ENCODE data around the gene NRXN3. TPM values are rescaled to one million over a fixed set of nuclear protein-coding genes. Genes with fewer than 3 reads are reported as not detected.

Gene NRXN3
- total RNA-seq, 1 donor from 2014 or later, result 5.9 TPM

DNA sequence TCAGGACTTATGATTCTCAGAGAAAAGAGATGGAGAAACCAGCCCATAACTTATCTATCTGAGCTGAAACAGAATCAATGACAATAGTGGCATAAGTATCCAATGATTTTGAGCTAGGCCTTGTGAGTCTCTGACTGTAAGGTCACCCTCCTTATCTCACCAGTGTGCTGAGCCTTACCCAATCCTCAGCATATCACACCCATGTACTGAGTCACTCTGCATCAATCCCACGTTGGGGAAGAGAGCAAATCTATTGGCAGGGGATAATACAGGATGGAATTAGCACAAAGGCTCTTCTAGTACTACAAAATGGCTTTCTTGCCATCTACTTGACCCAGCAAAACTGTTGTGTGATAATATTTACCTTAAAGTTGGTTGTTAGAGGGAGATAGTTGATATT, 997.8 kb downstream of the NRXN3 start:
- Histone ChIP-seq H4K20me1 (ENCODE audit: low read depth) (no peaks in the 10 kb centered on the region), H2AFZ (replicated peaks) (no peak overlapping the region), H3F3A (ENCODE audit: low read depth) (no peaks in the 10 kb centered on the region), H3K9me3 (ENCODE audit: low read depth) (no peaks in the 10 kb centered on the region), H3K36me3 (no peaks in the 10 kb centered on the region), H3K79me2 (ENCODE audit: low read depth) (no peaks in the 10 kb centered on the region), H3K27me3 (no peaks in the 10 kb centered on the region), H3K4me1 (no peaks in the 10 kb centered on the region), H3K4me2 (no peak overlapping the region), H3K27ac (no peak overlapping the region), H3K9ac (no peak overlapping the region), H3K4me3 (no peak overlapping the region)
- Mint-ChIP-seq H3K36me3 (no peaks in the 10 kb centered on the region), H3K4me1 (no peaks in the 10 kb centered on the region), H3K4me3 (no peak overlapping the region), H3K27ac (no peak overlapping the region), H3K9me3 (no peaks in the 10 kb centered on the region), H3K27me3 (ENCODE audit: insufficient read depth, low read depth) (no peaks in the 10 kb centered on the region)
- DNase-seq (ENCODE audit: low spot score), result no peak
- TF ChIP-seq EZH2phosphoT487 (IDR thresholded peaks at IDR 0.05), result no peak
- TF ChIP-seq, protein P1, sequence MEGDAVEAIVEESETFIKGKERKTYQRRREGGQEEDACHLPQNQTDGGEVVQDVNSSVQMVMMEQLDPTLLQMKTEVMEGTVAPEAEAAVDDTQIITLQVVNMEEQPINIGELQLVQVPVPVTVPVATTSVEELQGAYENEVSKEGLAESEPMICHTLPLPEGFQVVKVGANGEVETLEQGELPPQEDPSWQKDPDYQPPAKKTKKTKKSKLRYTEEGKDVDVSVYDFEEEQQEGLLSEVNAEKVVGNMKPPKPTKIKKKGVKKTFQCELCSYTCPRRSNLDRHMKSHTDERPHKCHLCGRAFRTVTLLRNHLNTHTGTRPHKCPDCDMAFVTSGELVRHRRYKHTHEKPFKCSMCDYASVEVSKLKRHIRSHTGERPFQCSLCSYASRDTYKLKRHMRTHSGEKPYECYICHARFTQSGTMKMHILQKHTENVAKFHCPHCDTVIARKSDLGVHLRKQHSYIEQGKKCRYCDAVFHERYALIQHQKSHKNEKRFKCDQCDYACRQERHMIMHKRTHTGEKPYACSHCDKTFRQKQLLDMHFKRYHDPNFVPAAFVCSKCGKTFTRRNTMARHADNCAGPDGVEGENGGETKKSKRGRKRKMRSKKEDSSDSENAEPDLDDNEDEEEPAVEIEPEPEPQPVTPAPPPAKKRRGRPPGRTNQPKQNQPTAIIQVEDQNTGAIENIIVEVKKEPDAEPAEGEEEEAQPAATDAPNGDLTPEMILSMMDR (IDR thresholded peaks at IDR 0.05), result no peak

- Histone ChIP-seq H3K27ac (no peak overlapping the region), H3F3A (ENCODE audit: low read depth) (no peaks in the 10 kb centered on the region), H3K9me3 (ENCODE audit: low read depth) (no peaks in the 10 kb centered on the region), H3K27me3 (no peaks in the 10 kb centered on the region), H3K9ac (no peak overlapping the region), H4K20me1 (ENCODE audit: low read depth) (no peaks in the 10 kb centered on the region), H3K4me3 (no peak overlapping the region), H3K79me2 (ENCODE audit: low read depth) (no peaks in the 10 kb centered on the region), H3K4me1 (no peaks in the 10 kb centered on the region), H3K4me2 (no peak overlapping the region), H2AFZ (replicated peaks) (peak overlapping the region; percentile 87), H3K36me3 (no peaks in the 10 kb centered on the region)
- Mint-ChIP-seq H3K36me3 (no peaks in the 10 kb centered on the region), H3K4me1 (peaks cover 3% of the 10 kb centered on the region), H3K4me3 (no peak overlapping the region), H3K27ac (no peak overlapping the region), H3K9me3 (no peaks in the 10 kb centered on the region), H3K27me3 (ENCODE audit: insufficient read depth, low read depth) (no peaks in the 10 kb centered on the region)
- TF ChIP-seq EZH2 (IDR thresholded peaks at IDR 0.05), result no peak
- TF ChIP-seq EZH2phosphoT487 (IDR thresholded peaks at IDR 0.05), result no peak
- TF ChIP-seq, protein P1 (IDR thresholded peaks at IDR 0.05), result no peak
- DNase-seq (ENCODE audit: low spot score), result no peak
Observed at GRCh38 chr14:79175671-79176070, 1005.5 kb downstream of the NRXN3 start.

DNA sequence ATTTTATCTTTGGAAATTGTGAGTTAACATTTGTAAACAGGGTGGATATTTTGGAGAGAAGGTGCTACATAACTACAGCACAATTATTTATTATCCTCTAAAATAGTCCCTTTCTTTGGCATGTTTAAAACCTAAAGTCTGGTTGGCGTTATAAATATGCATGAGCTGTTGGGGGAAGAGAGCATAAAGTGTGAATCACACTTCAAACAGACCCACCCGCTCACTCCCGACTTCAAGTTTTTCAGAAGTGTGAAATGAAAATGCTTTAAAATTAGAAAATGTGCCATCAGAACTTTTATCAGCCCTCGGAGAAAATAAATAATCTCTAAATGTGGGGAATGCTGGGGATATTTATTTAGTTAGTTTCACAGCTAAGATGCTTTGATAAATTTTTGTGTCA, 1006.9 kb downstream of the NRXN3 start:
- no peak overlapping the region for H3K4me3 Mint-ChIP-seq
- no peak overlapping the region for H3K27ac Mint-ChIP-seq
- Histone ChIP-seq H2AFZ (replicated peaks) (no peak overlapping the region), H3K36me3 (no peaks in the 10 kb centered on the region), H3K79me2 (ENCODE audit: low read depth) (no peaks in the 10 kb centered on the region), H3K4me3 (no peak overlapping the region), H3K9me3 (ENCODE audit: low read depth) (no peaks in the 10 kb centered on the region), H3K27me3 (no peaks in the 10 kb centered on the region), H4K20me1 (ENCODE audit: low read depth) (no peaks in the 10 kb centered on the region), H3K27ac (no peak overlapping the region), H3K4me1 (no peaks in the 10 kb centered on the region), H3K9ac (no peak overlapping the region), H3F3A (ENCODE audit: low read depth) (no peaks in the 10 kb centered on the region), H3K4me2 (no peak overlapping the region)
- no peak for TF ChIP-seq EZH2 (IDR thresholded peaks at IDR 0.05)
- TF ChIP-seq, protein P1 (IDR thresholded peaks at IDR 0.05), result no peak
- no peak for TF ChIP-seq EZH2phosphoT487 (IDR thresholded peaks at IDR 0.05)
- no peaks in the 10 kb centered on the region for H3K36me3 Mint-ChIP-seq
- H3K4me1 Mint-ChIP-seq, result peaks cover 3% of the 10 kb centered on the region
- H3K27me3 Mint-ChIP-seq (ENCODE audit: insufficient read depth, low read depth), result no peaks in the 10 kb centered on the region
- DNase-seq (ENCODE audit: low spot score), result no peak
- H3K9me3 Mint-ChIP-seq, result no peaks in the 10 kb centered on the region
